ENCODE results near the gene POU2AF1.

POU2AF1 gene

GRCh38 chr11:111361052-111361801 is 17.8 kb downstream of the POU2AF1 start:
- no peak for DNase-seq (ENCODE audit: low read depth in 2 of 2)

GRCh38 chr11:111360150-111361043 is 18.7 kb downstream of the POU2AF1 start:
- DNase-seq (ENCODE audit: low read depth in 2 of 2): no peak

- DNase-seq (ENCODE audit: low read depth in 2 of 2): no peak
These were observed 19.6 kb downstream of the POU2AF1 start for GRCh38 chr11:111359223-111360149.

GRCh38 chr11:111358038-111359001 is 20.8 kb downstream of the POU2AF1 start:
- DNase-seq (ENCODE audit: low read depth in 2 of 2): no peak

GRCh38 chr11:111357150-111358037 is 21.7 kb downstream of the POU2AF1 start:
- no peak for DNase-seq (ENCODE audit: low read depth in 2 of 2)

GRCh38 chr11:111356660-111357048 is 22.4 kb downstream of the POU2AF1 start:
- DNase-seq (ENCODE audit: low read depth in 2 of 2): no peak

- DNase-seq (ENCODE audit: low read depth in 2 of 2): no peak
These were observed 23.0 kb downstream of the POU2AF1 start for GRCh38 chr11:111355956-111356659.

- no peak for DNase-seq (ENCODE audit: low read depth in 2 of 2)
These were observed 24.0 kb downstream of the POU2AF1 start for GRCh38 chr11:111355101-111355500.

GRCh38 chr11:111354601-111354891 is 24.5 kb downstream of the POU2AF1 start:
- DNase-seq (ENCODE audit: low read depth in 2 of 2): no peak

GRCh38 chr11:111353776-111354600 is 25.1 kb downstream of the POU2AF1 start:
- DNase-seq (ENCODE audit: low read depth in 2 of 2): no peak

- DNase-seq (ENCODE audit: low read depth in 2 of 2): no peak
These were observed 26.0 kb downstream of the POU2AF1 start for GRCh38 chr11:111352935-111353710.

- DNase-seq (ENCODE audit: low read depth in 2 of 2): no peak
These were observed 26.8 kb downstream of the POU2AF1 start for GRCh38 chr11:111352231-111352746.

GRCh38 chr11:111351374-111352055 is 27.6 kb downstream of the POU2AF1 start:
- DNase-seq (ENCODE audit: low read depth in 2 of 2): no peak

- DNase-seq (ENCODE audit: low read depth in 2 of 2): no peak
These were observed 28.3 kb downstream of the POU2AF1 start for GRCh38 chr11:111350811-111351210.

GRCh38 chr11:111349191-111349695 is 29.8 kb downstream of the POU2AF1 start:
- DNase-seq (ENCODE audit: low read depth in 2 of 2): no peak

GRCh38 chr11:111348147-111348546 is 30.9 kb downstream of the POU2AF1 start:
- DNase-seq (ENCODE audit: low read depth in 2 of 2): no peak

Measured in stimulated activated CD8-positive, alpha-beta memory T cell treated with anti-CD3 and anti-CD28 coated beads, Interleukin-2, amount 100 ng/mL, for 48 hours (primary cell).